ENCODE measurements around the gene RABGAP1L. TPM values are rescaled to one million over a fixed set of nuclear protein-coding genes. Genes with fewer than 3 reads are reported as not detected.

Gene RABGAP1L
- total RNA-seq, 4 donors from 2014 or later = 48.2 to 102 (median 59.1) TPM

GRCh38 chr1:174433451-174433850 is 274.1 kb downstream of the RABGAP1L start:
- H3K36me3 ChIP-seq = no peaks in the 10 kb centered on the region
- H3K27ac ChIP-seq = no peak overlapping the region
- 0% methylated on average over 1 of the region's 1 CpG for WGBS
- TF ChIP-seq EP300 (IDR thresholded peaks at IDR 0.05) (no peak), POLR2AphosphoS5 (IDR thresholded peaks at IDR 0.05) (no peak), POLR2A (IDR thresholded peaks at IDR 0.05) (no peak)
- TF ChIP-seq, protein P1, sequence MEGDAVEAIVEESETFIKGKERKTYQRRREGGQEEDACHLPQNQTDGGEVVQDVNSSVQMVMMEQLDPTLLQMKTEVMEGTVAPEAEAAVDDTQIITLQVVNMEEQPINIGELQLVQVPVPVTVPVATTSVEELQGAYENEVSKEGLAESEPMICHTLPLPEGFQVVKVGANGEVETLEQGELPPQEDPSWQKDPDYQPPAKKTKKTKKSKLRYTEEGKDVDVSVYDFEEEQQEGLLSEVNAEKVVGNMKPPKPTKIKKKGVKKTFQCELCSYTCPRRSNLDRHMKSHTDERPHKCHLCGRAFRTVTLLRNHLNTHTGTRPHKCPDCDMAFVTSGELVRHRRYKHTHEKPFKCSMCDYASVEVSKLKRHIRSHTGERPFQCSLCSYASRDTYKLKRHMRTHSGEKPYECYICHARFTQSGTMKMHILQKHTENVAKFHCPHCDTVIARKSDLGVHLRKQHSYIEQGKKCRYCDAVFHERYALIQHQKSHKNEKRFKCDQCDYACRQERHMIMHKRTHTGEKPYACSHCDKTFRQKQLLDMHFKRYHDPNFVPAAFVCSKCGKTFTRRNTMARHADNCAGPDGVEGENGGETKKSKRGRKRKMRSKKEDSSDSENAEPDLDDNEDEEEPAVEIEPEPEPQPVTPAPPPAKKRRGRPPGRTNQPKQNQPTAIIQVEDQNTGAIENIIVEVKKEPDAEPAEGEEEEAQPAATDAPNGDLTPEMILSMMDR (IDR thresholded peaks at IDR 0.05) = no peak
- no peaks in the 10 kb centered on the region for H3K4me1 ChIP-seq
- no peaks in the 10 kb centered on the region for H3K27me3 ChIP-seq
- H3K9me3 ChIP-seq = no peaks in the 10 kb centered on the region
- DNase-seq (ENCODE audit: low spot score in 2 of 2) = no peak
- no peak overlapping the region for H3K4me3 ChIP-seq

- no peak for TF ChIP-seq EP300 (IDR thresholded peaks at IDR 0.05)
- TF ChIP-seq POLR2AphosphoS5 (IDR thresholded peaks at IDR 0.05) = no peak
- no peak for TF ChIP-seq POLR2A (IDR thresholded peaks at IDR 0.05)
- TF ChIP-seq, protein P1 (IDR thresholded peaks at IDR 0.05) = no peak
- H3K36me3 ChIP-seq = no peaks in the 10 kb centered on the region
These were observed 286.0 kb downstream of the RABGAP1L start for GRCh38 chr1:174445351-174445750.

DNA sequence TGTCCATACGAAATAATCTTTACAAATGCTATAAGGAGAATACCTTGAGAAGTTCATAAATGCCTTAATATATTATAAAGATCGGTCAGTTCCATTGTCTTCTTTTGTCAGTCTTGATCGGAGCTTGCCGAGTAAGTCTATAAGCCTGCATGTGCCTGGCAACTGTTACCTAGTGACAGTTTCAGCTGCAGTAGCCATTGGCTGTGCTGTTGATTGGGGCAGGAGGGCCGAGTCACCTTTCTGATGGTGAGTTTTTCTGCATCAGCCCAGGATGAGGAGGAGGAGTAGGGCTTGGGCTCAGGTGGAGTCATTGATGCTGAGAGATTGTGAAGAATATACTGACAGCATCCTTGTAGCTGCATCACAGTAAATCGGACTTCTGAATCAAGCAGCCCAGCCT is 286.5 kb downstream of the RABGAP1L start:
- no peaks in the 10 kb centered on the region for H3K9me3 ChIP-seq
- H3K4me3 ChIP-seq = no peak overlapping the region
- no peaks in the 10 kb centered on the region for H3K36me3 ChIP-seq
- no peaks in the 10 kb centered on the region for H3K27me3 ChIP-seq
- TF ChIP-seq, protein P1 (IDR thresholded peaks at IDR 0.05) = no peak
- TF ChIP-seq POLR2AphosphoS5 (IDR thresholded peaks at IDR 0.05) (no peak), EP300 (IDR thresholded peaks at IDR 0.05) (no peak), POLR2A (IDR thresholded peaks at IDR 0.05) (no peak)
- DNase-seq (ENCODE audit: low spot score in 2 of 2) = no peak
- no peaks in the 10 kb centered on the region for H3K4me1 ChIP-seq
- WGBS = 95% methylated on average over 6 of the region's 6 CpGs
- no peak overlapping the region for H3K27ac ChIP-seq

More at GRCh38 chr1:174445351-174445750, 286.0 kb downstream of the RABGAP1L start:
- Histone ChIP-seq H3K4me1 (no peaks in the 10 kb centered on the region), H3K27ac (no peak overlapping the region), H3K9me3 (no peaks in the 10 kb centered on the region), H3K27me3 (no peaks in the 10 kb centered on the region), H3K4me3 (no peak overlapping the region)
- DNase-seq (ENCODE audit: low spot score in 2 of 2) = no peak

DNA sequence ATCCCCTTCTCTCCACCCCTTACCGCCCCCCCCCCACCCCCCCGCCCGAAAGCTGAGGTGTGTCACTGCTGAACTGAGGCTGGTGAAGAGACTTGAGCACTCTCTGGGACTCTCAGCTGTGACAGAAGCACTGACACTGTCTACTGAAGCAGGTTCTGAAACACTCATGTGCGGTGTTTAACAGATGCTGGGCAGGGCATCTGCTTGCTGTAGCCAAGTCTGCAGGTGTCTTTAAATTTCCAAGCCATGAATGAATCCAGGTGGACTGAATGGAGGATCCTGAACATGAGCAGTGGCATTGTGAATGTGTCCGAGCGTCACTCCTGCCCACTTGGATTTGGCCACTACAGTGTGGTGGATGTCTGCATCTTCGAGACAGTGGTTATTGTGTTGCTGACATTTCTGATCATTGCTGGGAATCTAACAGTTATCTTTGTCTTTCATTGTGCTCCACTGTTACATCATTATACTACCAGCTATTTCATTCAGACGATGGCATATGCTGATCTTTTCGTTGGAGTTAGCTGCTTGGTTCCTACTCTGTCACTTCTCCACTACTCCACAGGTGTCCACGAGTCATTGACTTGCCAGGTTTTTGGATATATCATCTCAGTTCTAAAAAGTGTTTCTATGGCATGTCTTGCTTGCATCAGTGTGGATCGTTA is 288.7 kb downstream of the RABGAP1L start, which contains the start of gene GPR52:
GPR52 (plus strand) TSS at position 99 of the 665 bp plus-strand sequence; CDS start at position 247, 148 bp downstream.
- WGBS = 94% methylated on average over 11 of the region's 11 CpGs
- no peak for DNase-seq (ENCODE audit: low spot score in 2 of 2)
- H3K27me3 ChIP-seq = no peaks in the 10 kb centered on the region
- no peak within 1 kb of the TSS for H3K27ac ChIP-seq
- no peaks in the 10 kb centered on the region for H3K9me3 ChIP-seq
- no peaks in the 10 kb centered on the region for H3K36me3 ChIP-seq
- H3K4me3 ChIP-seq = no peak within 1 kb of the TSS
- H3K4me1 ChIP-seq = no peaks in the 10 kb centered on the region
- no peak for TF ChIP-seq POLR2A (IDR thresholded peaks at IDR 0.05)

GRCh38 chr1:174448531-174448883 is 289.2 kb downstream of the RABGAP1L start:
- TF ChIP-seq POLR2AphosphoS5 (IDR thresholded peaks at IDR 0.05) = no peak
- TF ChIP-seq EP300 (IDR thresholded peaks at IDR 0.05) = no peak
- TF ChIP-seq POLR2A (IDR thresholded peaks at IDR 0.05) = no peak
- TF ChIP-seq, protein P1 (IDR thresholded peaks at IDR 0.05) = no peak
- Histone ChIP-seq H3K27me3 (no peaks in the 10 kb centered on the region), H3K36me3 (no peaks in the 10 kb centered on the region), H3K4me1 (no peaks in the 10 kb centered on the region), H3K9me3 (no peaks in the 10 kb centered on the region), H3K27ac (no peak overlapping the region), H3K4me3 (no peak overlapping the region)
- DNase-seq (ENCODE audit: low spot score in 2 of 2) = no peak
- WGBS = 74% methylated on average over 5 of the region's 5 CpGs
